ENCODE data around the gene PTPA.
A peak's percentile ranks its signal among the peaks of the same experiment; 100 is the strongest.

- TF ChIP-seq CTCF (IDR thresholded peaks at IDR 0.05) (no peak), POLR2AphosphoS5 (IDR thresholded peaks at IDR 0.05) (peak in 1 of 3 donors; percentile 90), POLR2A (IDR thresholded peaks at IDR 0.05) (peak; percentile 13 to 79)
Measured at GRCh38 chr9:129110740-129111527, at the start of gene PTPA, which contains the start of gene CRAT.
